ENCODE data around the gene INPP5A.

DNA sequence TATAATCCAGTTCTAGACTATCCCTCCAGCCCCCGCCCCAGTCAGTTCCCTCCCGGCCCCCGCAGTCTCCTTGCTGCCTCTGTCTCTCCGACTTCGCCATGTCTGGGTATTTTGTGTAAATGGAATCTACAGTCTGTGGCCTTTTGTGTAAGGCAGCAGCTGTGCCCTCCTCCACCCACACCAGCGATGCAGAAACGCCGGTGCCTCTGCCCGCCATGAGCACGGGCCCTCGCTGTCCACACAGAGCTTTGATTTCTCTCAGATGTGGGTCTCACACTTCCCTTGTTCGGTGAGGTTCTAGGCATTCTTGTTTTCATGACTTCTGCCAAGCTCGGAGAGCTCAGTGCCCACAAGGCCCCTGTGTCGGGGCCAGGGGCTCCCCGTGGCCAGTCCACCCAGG lies 210.5 kb downstream of the INPP5A start:
- no peak for TF ChIP-seq POLR2AphosphoS5 (IDR thresholded peaks at IDR 0.05)
- TF ChIP-seq, protein P1, sequence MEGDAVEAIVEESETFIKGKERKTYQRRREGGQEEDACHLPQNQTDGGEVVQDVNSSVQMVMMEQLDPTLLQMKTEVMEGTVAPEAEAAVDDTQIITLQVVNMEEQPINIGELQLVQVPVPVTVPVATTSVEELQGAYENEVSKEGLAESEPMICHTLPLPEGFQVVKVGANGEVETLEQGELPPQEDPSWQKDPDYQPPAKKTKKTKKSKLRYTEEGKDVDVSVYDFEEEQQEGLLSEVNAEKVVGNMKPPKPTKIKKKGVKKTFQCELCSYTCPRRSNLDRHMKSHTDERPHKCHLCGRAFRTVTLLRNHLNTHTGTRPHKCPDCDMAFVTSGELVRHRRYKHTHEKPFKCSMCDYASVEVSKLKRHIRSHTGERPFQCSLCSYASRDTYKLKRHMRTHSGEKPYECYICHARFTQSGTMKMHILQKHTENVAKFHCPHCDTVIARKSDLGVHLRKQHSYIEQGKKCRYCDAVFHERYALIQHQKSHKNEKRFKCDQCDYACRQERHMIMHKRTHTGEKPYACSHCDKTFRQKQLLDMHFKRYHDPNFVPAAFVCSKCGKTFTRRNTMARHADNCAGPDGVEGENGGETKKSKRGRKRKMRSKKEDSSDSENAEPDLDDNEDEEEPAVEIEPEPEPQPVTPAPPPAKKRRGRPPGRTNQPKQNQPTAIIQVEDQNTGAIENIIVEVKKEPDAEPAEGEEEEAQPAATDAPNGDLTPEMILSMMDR (IDR thresholded peaks at IDR 0.05) = no peak
- no peak for TF ChIP-seq POLR2A (IDR thresholded peaks at IDR 0.05)
- TF ChIP-seq EP300 (IDR thresholded peaks at IDR 0.05) = no peak

Measured in sigmoid colon (tissue), 4 donors.